ENCODE data around the gene PRRT1B.

PRRT1B gene

DNA sequence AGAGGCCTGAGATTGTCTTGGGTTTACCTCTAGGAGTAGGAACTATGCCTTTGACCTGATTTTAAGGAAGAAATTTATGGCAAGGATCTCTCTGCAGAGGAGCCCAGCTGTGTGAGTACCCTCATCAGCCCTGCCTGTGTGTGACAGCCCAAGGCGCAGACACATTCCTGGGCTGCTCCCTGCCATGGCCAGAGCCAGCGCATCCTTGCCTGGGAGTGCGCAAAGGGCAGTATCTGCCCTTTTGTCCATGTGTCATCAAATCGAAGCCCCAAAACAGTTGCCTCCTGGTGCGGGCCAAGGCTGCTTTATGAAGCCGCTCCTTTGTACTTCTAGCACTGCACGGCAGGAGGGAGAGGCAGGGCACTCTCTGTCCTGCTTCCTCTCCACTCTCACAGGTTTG is 51.9 kb downstream of the PRRT1B start:
- no peak for DNase-seq (ENCODE audit: low read depth)

DNA sequence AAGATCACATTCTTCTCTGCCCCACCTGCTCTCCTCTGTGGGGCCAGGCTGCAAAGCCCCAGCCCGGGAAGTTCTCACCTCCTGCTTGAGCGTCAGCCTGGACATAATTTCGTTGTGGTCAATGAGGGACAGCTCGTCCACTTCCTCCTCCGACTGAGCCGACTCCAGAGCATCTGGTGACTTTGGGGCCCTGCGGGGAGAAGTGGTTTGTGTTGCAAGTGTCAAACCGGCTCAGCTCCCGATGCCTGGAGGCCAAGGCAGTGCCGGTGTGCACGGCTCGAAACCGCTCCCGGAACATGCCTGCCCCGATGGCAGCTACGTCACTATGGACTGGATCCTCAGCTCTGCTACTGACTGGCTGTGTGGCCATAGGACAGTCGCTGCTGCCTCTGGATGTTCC is 52.8 kb downstream of the PRRT1B start:
- DNase-seq (ENCODE audit: low read depth): no peak

DNA sequence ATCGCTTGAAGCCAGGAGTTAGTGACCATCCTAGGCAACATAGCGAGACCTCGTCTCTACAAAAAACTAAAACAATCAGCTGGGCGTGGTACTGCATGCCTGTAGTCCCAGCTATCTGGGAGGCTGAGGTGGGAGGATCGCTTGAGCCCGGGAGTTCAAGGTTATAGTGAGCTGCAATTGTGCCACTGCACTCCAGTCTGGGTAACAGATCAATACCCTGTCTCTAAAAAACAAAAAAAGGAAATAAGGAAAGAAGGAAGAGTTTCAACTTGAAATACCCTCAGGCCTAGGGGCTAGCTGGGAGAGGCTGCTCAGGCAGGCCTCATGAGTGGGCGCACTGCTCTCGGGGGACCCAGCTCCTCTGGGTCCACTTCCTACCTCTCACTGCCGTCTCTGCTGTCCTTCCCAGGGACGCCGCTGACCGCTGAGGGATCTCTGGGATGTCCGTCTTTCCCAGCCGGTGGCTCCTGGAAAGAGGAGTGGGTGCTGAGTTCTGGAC is 56.4 kb downstream of the PRRT1B start:
- no peak for DNase-seq (ENCODE audit: low read depth)

DNA sequence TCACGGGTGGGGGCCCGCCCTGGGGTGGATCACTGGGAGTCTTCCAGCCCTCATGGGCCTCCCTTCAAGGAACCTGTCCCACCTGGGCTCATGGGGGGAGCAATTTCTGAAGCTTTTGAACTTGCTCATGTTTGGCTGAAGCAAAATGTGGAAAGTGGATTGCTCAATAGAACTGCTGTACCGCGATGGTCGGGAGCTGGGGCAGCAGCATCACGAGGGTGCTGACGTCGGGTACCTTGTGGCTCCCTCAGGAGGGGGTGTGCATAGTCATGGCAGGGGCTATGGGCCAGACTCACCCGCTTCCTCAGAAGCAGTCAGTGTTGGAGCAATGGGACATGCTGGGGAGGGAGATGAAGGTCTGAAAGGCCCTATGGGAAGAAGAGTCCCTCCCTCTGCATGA is 57.9 kb downstream of the PRRT1B start:
- no peak for DNase-seq (ENCODE audit: low read depth)

DNA sequence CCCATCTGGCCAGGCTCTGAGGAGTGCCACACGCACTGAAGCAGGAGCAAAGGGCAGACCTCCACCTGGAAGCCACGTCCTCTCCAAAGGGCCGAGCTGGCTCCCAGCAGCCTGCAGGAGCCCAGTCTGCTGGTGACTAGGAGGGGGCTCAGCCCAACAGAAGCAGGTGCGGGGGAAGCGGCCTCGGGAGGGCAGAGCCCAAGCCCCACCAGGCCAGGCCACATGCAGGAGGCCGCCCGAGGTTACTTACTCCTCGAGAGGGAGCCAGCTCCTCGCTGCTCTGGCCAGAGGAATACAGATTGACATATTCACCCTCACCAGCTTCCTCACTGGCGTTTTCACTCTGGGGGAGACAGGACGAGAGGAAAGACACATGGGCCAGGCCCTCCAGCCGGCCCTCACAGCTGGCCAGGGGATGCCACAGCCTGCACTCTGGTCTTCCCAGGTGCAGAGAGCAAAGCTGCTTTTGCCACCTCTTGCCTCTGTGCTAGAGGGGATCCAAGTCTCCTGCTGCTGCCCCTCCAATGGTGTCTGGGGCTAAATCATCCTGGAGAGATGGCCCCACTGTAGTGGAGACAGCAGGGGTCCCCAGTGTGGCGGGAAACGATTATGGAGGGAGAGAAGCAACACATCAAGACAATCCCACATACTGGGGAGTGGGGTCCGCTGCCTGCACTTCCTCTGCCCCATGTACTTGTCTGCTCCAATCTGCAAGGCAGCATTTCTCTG is 58.6 kb downstream of the PRRT1B start:
- DNase-seq (ENCODE audit: low read depth): no peak

DNA sequence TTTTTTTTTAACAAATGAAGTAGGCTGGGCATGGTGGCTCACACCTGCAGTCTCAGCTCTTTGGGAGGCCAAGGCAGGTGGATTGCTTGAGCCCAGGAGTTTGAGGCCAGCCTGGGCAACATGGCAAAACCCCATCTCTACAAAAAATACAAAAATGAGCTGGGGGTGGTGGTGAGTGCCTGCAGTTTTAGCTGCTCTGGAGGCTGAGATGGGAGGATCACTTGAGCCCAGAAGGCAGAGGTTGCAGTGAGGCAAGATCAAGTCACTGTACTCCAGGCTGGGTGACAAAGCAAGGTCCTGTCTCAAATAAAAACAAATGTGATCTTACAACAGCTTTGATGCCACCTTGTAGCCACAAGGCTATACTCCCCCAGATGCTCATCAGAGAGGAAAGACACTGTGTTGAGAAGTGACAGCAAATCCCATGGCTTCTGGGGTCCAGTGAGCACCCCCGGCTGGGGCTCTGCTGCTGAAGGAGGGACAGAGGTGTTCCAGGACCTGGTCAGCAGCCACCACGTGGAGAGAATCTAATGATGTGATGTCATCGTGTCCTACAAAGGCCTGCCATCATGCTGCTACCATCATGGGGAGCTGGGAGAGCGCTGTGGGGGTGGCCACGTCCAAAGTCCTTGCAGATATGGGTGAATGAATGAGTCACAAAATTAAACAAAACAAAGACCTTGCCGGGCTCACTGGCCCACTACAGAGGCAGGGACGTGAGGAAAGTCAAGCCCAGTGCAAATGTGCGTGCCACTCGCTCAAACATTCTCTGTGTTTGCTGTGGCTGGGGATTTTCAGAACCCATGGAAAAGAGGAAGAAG is 60.7 kb downstream of the PRRT1B start:
- DNase-seq (ENCODE audit: low read depth): no peak

DNA sequence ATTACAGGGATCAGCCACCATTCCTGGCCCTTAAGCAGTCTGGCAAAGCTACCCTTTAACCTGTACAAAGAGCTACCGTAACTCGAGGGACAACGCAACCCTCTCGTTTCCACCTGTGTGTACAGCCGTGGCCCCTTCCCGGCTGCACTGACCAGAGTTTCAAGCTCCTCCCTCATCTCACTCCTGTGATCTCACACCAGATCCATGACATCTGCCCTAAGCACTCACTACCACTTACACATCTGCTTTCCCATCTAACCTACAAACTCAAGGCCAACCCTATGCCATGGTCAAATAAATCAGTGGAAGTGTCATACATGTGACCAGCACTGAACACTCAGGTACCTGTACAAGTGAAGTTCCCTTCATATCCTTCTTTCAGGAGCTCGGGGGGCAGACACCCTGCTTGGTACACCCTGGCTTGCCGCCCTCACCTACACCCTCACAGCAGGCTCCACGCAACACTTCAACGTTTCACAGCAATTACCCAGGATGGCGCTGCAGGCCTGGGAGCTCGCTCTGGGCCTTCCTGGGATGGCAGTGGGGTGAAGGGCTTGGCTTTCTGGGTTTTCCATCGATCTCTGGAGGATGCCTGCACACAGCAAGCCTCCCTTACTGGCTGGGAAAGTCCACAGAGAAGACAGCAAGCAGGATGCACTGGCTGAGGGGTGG is 61.7 kb downstream of the PRRT1B start:
- no peak for DNase-seq (ENCODE audit: low read depth)

DNA sequence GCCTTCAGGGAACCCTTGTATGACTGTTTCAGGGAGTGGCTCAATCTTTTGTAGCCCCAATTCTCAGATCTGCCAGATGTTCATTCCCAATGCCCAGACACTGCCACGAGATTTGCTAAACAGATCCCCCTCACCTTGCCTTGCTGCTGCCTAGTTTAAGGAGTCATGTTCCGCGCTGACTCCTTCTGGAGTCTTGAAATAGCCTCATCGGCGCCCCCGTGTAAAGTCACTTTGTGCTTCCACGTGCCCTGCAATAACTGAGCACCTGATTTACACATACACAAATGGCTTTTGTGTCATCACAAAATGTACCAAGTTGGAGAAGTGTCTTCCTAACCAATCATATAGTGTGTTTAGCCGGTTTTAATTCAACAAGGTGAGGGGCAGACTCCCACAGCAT is 62.3 kb downstream of the PRRT1B start:
- DNase-seq (ENCODE audit: low read depth): no peak

DNA sequence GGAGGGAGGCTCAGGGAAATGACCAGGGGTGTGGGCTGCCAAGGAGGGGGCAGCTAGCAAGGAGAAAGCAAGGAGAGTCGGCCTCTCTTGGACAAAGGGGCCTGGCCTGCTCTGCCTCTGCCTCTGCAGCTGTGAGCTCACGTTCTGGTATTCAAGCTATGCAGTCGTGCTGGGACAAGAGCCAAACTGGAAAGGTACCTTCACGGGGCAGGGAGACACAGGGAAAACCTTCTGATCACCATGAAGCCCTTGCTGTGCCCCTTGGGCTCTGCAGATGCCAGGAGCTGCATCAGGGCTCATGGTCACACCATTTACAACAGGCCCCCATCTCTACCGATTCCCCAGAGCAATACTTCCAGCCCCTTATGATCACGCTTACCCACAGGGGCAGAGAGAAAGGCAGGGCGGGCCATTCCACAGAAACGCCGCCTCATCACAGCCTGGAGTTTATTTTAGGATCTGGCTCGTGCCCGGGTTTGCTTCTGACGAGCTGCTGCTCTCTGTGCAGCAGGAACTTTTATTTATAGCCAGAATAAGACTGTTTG is 63.2 kb downstream of the PRRT1B start:
- DNase-seq (ENCODE audit: low read depth): peak; percentile 81

Data from fibroblast of gingiva (primary cell).